ENCODE measurements around the gene DIPK1C.

Gene DIPK1C

DNA sequence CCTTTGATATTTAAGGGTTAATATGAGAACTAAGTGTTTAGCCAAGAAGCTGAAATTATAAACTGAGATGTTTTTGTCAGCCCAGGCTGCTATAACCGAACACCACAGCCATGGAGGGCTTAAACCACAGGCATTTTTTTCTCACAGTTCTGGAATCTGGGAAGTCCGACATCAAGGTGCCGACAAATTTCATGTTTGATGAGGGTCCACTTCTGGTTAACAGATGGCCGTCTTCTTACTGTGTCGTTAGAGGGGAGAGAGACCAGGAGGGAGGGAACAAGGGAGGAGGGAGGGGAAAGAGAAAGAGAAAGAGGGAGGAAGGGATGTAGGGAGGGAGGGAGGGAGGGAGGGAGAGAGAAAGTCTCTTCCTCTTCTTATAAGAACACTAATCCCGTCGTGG lies 32.6 kb upstream of the DIPK1C start:
- no peak for DNase-seq
- TF ChIP-seq, protein P1, sequence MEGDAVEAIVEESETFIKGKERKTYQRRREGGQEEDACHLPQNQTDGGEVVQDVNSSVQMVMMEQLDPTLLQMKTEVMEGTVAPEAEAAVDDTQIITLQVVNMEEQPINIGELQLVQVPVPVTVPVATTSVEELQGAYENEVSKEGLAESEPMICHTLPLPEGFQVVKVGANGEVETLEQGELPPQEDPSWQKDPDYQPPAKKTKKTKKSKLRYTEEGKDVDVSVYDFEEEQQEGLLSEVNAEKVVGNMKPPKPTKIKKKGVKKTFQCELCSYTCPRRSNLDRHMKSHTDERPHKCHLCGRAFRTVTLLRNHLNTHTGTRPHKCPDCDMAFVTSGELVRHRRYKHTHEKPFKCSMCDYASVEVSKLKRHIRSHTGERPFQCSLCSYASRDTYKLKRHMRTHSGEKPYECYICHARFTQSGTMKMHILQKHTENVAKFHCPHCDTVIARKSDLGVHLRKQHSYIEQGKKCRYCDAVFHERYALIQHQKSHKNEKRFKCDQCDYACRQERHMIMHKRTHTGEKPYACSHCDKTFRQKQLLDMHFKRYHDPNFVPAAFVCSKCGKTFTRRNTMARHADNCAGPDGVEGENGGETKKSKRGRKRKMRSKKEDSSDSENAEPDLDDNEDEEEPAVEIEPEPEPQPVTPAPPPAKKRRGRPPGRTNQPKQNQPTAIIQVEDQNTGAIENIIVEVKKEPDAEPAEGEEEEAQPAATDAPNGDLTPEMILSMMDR (IDR thresholded peaks at IDR 0.05; ENCODE audit: low read depth, low read length): no peak

DNA sequence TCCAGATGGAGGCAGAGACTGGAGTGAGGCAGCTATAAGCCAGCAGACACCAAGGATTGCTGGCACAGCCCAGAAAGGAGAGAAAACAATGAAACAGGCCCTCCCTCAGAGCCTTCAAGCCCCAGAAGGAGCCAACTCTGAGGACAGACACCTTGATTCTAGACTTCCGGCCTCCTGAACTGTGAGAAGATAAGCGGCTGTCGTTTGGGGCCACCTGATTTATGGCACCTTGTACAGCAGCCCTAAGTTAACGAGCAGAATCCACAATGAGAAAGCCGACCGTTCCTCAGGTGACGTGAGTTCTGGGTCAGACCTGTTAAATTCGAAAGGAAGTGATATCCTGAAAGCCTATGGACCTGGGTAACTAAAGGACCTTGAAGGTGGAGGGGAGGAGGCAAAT lies 31.8 kb upstream of the DIPK1C start:
- no peak overlapping the region for H3K27ac ChIP-seq
- no peak overlapping the region for H3K4me3 ChIP-seq (ENCODE audit: low read depth, low read length)
- H3K27me3 ChIP-seq (ENCODE audit: insufficient read depth, low read depth, severe bottlenecking): no peaks in the 10 kb centered on the region
- TF ChIP-seq, protein P1 (IDR thresholded peaks at IDR 0.05; ENCODE audit: low read depth, low read length): no peak
- no peak for DNase-seq
- no peaks in the 10 kb centered on the region for H3K36me3 ChIP-seq
- no peaks in the 10 kb centered on the region for H3K9me3 ChIP-seq (ENCODE audit: severe bottlenecking)

More for the DNA sequence above, 32.6 kb upstream of the DIPK1C start:
- Histone ChIP-seq H3K27me3 (ENCODE audit: insufficient read depth, low read depth, severe bottlenecking) (no peaks in the 10 kb centered on the region), H3K4me3 (ENCODE audit: low read depth, low read length) (no peak overlapping the region), H3K27ac (no peak overlapping the region), H3K9me3 (ENCODE audit: severe bottlenecking) (no peaks in the 10 kb centered on the region), H3K36me3 (no peaks in the 10 kb centered on the region)

DNA sequence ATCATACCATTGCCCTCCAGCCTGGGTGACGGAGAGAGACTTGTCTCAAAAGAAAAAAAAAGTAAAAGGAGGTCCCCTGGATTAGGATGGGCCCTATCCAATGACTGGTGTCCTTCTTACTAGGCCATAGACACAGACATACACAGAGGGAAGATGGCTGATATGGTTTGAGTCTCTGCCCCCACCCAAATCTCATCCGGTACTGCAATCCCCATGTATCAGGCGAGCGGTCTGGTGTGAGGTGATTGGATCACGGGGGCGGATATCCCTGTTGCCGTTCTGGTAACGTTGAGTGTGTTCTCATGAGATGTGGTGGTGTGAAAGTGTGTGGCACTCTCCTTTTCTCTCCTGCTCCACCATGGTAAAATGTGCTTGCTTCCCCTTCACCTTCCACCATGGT lies 31.2 kb upstream of the DIPK1C start:
- Histone ChIP-seq H3K9me3 (ENCODE audit: severe bottlenecking) (no peaks in the 10 kb centered on the region), H3K4me3 (ENCODE audit: low read depth, low read length) (no peak overlapping the region), H3K27me3 (ENCODE audit: insufficient read depth, low read depth, severe bottlenecking) (no peaks in the 10 kb centered on the region), H3K27ac (no peak overlapping the region), H3K36me3 (no peaks in the 10 kb centered on the region)
- TF ChIP-seq, protein P1 (IDR thresholded peaks at IDR 0.05; ENCODE audit: low read depth, low read length): no peak
- DNase-seq: no peak

DNA sequence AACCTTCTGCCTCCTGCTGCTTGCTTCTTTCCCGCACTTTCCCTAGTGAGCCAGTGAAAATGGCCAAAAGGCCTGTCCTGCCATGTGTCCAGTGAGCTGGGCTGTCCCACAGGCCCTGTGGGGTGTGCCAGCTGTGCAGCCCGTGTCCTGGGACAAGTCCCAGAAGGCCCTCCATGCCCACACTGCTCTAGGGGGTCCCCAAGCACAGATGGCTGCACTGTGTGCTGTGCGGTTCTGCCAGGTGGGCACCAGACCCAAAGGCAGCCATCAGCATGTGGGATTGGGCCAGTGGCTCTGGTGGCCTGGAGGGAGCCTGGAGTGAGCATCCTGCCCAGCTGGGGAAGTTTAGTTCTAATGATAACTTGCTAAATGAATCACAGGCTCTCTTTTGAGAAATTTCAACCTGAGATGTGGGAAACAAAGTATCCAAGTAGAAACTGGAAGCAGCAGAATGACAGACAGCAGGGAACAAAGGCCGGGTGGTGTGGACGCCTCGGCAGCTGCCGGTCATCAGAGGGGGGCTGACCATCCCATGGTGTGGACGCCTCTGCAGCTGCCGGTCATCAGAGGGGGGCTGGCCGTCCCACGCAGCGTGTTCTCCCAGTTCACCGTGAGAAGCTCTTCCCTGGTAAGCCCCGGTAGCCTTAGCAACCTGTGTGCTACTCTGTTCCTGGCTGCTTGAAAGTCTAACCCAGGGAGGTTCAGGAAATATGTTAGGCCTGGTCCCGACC lies 29.2 kb upstream of the DIPK1C start:
- TF ChIP-seq, protein P1 (IDR thresholded peaks at IDR 0.05; ENCODE audit: low read depth, low read length): no peak
- Histone ChIP-seq H3K9me3 (ENCODE audit: severe bottlenecking) (no peaks in the 10 kb centered on the region), H3K27me3 (ENCODE audit: insufficient read depth, low read depth, severe bottlenecking) (no peaks in the 10 kb centered on the region), H3K4me3 (ENCODE audit: low read depth, low read length) (no peak overlapping the region), H3K27ac (no peak overlapping the region), H3K36me3 (no peaks in the 10 kb centered on the region)
- no peak for DNase-seq

DNA sequence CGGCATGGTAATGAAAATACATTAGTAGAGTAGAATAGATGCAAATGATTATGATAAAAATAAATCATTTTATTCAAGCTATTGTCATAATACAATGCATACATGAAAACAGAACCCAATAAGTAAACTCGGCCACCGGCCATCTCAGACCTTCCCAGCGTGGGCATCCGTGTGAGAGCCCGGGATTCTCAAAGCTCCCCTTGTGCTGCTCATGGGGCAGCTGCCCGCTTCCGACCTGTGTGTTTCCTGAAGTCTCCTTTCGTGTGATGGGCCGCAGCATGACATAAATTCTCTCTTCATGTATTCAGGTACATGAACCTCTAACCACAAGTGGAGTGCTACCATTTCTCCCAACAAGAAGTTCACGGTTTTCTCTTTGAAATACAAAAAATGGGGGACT lies 25.6 kb upstream of the DIPK1C start:
- Histone ChIP-seq H3K27ac (no peak overlapping the region), H3K4me3 (ENCODE audit: low read depth, low read length) (no peak overlapping the region), H3K36me3 (no peaks in the 10 kb centered on the region), H3K9me3 (ENCODE audit: severe bottlenecking) (no peaks in the 10 kb centered on the region), H3K27me3 (ENCODE audit: insufficient read depth, low read depth, severe bottlenecking) (no peaks in the 10 kb centered on the region)
- DNase-seq: no peak
- TF ChIP-seq, protein P1 (IDR thresholded peaks at IDR 0.05; ENCODE audit: low read depth, low read length): no peak

DNA sequence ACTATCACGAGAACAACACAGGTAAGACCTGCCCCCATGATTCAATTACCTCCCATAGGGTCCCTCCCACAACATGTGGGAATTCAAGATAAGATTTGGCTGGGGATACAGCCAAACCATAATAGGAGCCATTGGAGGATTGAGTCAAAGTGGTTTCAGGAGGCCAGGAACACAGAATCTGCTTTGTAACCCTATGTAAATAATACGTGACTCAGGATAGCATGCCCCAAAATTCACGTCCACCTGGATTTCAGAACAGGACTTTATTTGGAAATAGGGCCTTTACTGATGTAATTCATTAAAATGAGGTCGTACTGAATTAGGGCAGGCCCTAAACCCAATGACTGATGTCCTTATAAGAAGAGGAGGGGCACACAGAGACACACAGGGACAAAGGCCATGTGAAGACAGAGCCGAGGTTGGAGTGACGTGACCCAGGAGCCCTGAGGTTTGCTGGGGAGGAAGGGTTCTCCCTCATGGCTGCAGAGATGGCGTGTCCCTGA lies 23.1 kb upstream of the DIPK1C start:
- no peak for DNase-seq
- H3K4me3 ChIP-seq (ENCODE audit: low read depth, low read length): no peak overlapping the region
- H3K9me3 ChIP-seq (ENCODE audit: severe bottlenecking): no peaks in the 10 kb centered on the region
- no peaks in the 10 kb centered on the region for H3K27me3 ChIP-seq (ENCODE audit: insufficient read depth, low read depth, severe bottlenecking)
- TF ChIP-seq, protein P1 (IDR thresholded peaks at IDR 0.05; ENCODE audit: low read depth, low read length): no peak
- no peak overlapping the region for H3K27ac ChIP-seq
- H3K36me3 ChIP-seq: no peaks in the 10 kb centered on the region
